HG02970 (cell line): ENCODE measurements around the gene CDY1.
"Not testable (repeated sequence)": the region's sequence is repeated elsewhere in the genome, so short reads cannot be mapped to it uniquely, and the experiment has no call there.

Source experiments
- ATAC-seq: cut with Tn5 transposase; IDR thresholded peaks from one replicate; pipeline ENCODE4 v1.9.1; 2021; ENCODE audit warnings: mild to moderate bottlenecking, moderate library complexity, moderate number of reproducible peaks; ENCODE audit not compliant: unreplicated experiment, low FRiP score

Gene CDY1, protein sequence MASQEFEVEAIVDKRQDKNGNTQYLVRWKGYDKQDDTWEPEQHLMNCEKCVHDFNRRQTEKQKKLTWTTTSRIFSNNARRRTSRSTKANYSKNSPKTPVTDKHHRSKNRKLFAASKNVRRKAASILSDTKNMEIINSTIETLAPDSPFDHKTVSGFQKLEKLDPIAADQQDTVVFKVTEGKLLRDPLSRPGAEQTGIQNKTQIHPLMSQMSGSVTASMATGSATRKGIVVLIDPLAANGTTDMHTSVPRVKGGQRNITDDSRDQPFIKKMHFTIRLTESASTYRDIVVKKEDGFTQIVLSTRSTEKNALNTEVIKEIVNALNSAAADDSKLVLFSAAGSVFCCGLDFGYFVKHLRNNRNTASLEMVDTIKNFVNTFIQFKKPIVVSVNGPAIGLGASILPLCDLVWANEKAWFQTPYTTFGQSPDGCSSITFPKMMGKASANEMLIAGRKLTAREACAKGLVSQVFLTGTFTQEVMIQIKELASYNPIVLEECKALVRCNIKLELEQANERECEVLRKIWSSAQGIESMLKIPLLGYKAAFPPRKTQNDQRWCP

DNA sequence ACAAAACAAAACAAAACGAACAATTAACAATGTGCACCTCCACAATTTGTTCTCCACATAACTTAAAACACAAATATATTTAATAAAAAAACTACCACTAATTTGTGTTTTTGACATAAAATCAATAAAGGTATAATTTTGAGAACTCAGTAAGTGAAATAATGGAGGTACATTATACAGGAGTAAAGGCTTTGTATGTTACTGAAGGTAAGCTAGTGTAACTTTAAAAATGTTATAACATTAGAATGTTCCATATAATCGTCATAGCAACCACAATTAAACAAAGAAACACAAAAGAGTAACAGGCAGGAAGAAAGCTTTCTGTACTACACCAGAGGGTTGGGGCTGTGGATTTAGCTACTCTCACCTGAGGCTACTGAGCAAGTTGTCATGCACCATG is at the start of gene CDY1:
TSS of gene CDY1 (plus strand) at position 301 of the 400 bp plus-strand sequence. CDS start 326 bp downstream, outside the sequence.
- not testable (repeated sequence) for ATAC-seq

DNA sequence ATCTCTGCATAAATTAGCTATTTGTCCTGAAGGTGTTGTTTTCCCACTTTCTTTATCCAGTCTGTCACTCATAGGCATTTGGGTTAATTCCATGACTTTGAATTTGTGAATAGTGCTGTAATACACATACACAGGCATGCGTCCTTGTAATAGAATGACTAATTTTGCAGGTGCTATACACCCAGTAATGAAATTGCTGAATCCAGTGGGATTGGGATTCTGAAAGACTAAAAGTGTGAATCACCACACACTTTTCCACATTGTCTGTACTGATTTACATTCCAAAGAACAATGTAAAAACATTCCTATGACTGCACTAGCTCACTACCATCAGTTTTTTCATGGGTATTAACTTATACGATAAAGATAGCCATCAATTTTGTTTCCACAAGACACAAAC is 28.6 kb upstream of the CDY1 start:
- not testable (repeated sequence) for ATAC-seq

DNA sequence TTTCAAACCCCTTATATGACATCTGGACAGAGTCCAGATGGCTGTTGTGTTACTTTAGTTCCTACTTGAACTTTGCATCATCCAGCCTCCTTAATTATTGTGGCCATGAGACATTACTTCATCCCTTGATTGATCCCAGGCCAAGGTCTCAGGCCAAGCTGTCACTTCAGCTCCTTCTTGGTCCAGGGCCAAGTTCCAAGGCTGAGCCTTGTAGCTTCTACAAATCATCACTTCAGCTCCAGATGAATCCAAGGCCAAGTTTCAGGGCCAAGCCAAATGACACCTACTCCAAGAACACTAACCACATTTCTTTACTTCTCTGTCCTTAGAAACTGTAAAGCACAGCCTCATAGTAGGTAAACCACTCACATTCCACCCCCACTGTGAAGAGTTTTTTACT is 1.7 kb upstream of the CDY1 start:
- ATAC-seq: not testable (repeated sequence)

DNA sequence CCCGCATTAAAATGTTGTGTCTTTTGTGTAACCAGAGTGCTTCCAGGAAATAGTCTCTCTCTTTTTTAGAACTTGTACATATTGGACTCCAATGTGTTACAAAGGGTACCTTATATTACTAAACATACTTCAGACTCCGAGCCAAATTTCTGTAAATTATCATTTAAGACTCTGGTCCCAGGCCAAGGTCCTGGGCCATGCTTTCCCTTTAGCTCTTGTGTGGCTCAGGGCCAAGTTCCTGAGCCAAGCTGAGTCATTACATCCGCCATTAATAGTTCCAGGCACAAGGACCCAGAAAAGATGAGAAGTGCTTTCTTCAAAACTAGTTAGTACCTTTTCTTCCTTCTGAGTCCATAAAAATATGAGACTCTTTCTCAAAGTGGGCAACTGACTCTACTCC is 4.6 kb downstream of the CDY1 start:
- ATAC-seq: not testable (repeated sequence)

DNA sequence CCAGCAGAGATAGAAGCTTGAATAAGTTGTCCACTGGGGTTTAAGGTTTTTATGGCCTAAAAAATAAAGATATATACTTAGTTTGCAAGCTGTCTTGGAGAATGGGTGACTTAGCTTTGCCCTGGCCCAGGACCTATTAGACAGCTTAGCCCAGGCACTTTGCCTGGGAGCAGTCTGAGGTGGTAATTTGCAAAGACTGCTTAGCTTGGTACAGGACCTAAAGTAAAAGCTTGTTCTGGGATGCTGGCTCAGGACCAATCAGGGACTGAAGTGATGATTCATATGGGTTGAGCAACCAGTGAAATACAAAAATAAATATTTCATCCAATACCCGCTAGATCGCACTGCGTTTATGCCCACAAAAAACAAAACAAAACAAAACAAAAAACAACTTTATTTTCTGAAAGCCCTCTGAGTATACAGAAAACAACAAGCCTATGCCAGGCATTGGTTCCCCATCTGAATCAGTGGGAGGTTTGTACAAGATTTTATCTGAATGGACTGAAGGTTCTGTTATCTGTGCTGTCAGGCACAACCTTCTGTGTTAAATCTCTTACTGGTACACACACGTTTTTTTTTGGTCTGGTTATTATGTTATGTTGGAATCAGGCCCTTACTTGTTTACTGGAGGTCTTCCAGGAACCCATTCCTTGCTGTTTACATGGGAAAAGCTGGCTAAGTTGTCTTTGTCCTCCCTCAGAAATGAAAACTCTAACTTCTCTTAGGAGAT is 8.6 kb downstream of the CDY1 start:
- ATAC-seq: not testable (repeated sequence)

DNA sequence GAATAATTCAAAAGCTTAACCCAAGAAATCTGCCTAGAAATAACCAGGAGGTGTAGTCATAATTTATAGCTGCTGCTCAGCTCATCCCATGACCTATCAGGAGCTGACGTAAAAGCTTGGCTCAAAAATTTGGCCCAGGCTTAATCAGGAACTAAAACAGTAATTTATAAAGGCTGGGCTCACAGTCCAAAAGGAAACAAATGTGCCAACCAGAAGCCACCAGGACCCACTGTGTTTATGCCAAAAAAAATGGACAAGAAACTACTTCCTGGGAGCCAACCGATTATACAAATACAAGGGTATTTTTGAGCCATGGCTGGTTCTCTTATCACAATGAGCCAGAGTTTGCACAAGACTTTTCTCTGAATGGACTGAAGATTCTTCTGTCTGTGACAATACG is 17.9 kb downstream of the CDY1 start:
- not testable (repeated sequence) for ATAC-seq

DNA sequence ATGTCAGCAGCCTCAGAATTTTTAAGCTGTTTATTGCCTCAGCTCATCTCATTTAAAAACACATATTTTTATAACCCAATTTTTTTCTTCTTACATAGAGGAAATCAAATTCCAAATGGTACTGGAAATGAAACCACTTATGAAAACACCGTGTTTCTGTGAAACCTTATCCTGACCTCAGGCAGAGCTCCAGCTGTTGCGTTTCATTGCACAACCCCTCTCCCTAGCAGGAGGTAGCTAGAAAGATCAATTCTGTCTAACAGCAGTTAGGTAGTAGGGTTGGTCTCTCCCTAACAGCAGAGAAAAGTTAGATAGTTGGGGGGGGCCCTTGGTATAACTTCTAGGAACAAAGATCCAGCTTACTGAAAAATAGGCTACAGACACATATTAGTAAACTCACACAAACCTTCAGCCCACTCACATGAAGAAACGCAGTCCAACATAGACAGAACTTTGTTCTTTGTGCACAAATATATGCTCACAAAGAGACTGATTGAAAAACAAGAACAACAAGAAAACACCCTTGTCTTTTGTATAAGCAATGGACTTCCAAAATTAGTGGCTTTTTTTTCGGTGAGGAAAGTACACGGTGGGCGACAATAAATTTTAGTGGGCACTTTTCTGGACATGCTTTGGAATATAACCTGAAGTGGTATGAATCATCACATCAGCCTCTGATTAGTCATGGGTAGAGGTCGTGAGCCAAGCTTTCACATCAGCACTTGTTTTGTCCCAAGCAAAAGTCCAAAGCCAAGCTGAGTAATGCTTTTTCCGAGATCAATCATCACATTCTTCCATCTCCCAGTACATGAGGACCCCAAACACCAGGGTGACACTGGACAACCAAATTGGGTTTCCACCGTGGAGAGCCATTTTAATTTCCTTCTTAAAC is 21.4 kb downstream of the CDY1 start:
- ATAC-seq: not testable (repeated sequence)
